NCI-H1417 treated with DMSO at 0.1 percent for 48 hours (cell line): Measurements from ENCODE around the gene FPR3.

Source experiments
- DNase-seq: peaks from one replicate; lab custom pipeline; 2025; lab: John Stamatoyannopoulos, UW

The FPR3 gene

DNA sequence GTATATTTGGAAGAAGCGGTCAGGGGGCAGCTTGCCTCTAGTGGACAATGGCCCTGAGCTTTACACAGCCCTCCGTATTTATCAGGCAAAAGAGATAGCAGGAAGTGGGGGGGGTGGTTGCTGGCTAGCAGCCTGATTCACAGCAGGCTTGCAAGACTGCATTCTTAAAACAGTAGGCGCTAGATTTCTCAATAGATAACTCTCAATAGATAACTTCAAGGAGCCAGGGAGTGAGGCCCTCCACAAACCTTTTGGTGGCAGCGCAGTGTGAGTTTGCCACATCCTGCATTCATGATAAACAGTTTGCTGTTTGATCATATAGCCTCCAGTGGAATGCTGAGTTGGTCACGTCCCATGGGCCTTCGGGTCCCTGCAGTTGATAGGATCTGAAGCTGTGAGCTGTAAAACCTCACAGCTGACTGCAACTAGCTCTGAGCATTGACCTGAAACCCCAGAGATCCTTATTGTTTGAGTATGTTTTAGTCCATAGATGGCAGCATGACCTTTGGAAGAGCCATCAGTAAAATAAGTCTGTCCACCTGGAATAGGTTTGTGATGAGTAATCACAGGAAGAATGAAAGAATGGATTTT is 12.2 kb downstream of the FPR3 start:
- no peak for DNase-seq

DNA sequence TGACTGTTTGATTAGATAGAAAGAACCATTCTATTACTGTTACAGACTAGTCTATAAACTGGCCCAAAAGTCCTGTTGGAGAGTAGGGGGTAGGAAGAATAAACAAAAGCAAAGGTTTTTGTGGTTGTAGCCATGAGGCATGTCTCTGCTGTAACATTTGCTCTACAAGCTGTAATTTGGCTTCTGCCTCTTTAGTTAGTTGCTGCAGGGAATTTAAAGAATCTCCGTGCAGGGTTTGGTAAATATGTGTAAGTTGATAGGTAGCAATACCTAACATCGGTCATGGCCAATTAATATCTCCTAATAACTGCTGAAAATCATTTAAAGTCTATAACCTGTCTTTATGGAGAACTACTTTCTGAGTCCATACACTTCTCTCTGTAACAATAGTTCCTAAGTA is 13.0 kb downstream of the FPR3 start:
- no peak for DNase-seq

DNA sequence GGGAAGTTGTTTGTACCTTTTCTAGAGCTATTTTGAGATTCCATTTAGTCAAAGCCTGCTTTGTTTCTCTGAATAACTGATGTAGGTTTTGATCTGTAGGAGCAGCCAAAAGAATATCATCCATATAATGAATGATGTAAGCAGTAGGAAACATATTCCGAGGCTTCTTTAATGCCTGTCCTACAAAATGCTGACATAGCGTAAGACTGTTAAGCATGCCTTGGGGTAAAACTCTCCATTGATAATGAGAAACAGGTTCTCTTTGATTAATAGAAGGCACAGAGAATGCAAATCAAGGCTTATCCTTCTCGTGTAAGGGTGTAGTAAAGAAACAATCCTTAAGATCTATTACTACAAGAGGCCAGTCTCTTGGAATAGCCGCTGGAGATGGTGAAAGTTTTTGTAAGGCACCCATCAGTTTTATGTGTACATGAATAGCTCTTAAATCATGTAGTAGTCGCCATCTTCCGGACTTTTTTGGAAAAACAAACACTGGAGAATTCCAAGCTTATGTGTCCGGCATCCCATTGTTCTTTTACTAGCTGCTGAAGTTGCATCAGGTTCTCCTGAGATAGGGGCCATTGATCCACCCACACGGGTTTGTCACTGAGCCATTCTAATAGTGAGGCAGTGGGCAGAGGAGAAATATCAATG is 13.5 kb downstream of the FPR3 start:
- DNase-seq = no peak

DNA sequence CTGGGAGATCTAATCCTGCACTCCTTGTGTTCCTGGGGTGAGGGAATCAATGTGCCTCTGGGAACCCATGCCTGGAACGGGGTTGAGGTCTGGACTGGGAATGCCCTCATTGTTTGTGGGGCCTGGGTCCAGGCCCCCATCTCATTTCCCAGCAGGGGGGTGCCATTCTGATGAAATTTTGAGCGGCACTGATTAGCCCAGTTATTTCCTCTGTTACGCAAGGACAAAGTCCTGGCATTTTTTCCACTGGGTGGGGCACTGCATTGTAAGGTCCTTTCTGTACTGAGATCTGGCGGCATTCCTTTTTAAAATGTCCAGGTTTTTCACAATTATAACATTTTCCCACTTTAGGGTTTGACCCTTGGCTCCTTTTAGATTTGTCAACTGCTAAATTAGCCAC is 14.8 kb downstream of the FPR3 start:
- no peak for DNase-seq

DNA sequence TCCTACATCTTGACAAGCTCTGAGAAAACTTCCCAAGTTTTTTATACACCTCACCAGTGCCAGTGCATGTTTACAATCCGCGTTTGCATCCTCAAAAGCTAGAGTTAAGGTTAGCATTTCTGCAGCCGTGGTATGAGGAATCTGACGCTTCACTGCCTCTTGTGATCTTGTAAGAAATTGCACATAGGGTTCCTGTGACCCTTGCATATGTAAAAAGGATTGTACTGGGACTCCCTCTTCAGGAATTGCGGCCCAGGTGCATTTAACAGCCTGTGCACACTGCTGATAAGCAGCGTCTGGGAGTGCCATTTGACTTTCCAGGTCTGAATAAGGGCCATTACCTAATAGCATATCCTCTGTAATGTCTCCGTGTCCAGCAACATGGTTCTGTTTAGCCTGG is 15.3 kb downstream of the FPR3 start:
- no peak for DNase-seq

DNA sequence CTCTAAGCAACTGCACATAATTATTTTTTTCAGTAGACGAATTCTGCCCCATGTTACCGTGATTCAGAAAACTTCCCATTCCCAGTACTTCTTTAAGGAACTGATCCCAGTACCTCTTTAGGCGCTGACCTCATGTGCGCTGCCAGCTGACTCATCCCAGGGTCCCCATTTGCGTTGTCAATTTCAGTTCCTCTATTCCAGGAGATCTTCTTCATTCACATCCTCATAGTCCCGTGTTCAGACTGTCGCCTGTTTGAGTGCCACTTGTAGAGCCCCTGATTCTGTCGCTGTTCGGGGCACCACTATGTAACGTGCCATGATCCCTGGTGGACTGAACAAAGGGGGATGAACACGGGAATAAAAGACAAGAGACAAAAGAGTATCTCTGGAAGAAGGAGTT is 16.4 kb downstream of the FPR3 start:
- DNase-seq = no peak

DNA sequence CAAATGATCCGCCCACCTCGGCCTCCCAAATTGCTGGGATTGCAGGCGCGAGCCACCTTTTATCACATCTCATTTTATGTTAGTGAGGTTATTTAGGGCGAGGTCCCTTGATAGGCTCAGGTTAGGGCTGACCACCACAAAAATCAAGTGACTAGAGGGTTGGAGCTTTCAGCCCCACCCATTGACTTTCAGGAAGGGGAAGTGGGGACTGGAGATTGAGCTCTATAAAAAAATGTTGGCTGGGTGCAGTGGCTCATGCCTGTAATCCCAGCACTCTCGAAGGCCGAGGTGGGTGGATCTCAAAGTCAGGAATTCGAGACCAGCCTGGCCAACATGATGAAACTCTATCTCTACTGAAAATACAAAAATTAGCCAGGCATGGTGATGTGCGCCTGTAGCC is 20.1 kb downstream of the FPR3 start:
- DNase-seq = no peak

DNA sequence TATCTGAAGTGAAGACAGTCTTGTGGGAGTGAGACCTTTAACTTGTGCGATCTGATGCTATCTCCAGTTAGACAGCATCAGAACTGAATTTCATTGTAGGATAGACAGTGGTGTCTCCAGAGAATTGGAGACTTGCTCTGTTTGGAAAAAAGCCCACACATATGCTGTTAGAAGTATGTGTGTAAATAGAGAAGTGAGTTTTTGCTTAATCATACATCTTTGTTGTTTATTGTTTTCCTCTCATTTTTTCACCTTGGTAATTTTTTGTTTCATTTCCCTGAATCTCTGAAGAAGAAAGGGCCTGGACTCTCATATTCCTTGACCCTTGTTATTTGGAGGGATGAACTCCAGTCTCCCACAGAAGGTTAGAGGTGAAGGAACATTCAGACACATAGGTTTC is 21.8 kb downstream of the FPR3 start:
- DNase-seq = no peak

DNA sequence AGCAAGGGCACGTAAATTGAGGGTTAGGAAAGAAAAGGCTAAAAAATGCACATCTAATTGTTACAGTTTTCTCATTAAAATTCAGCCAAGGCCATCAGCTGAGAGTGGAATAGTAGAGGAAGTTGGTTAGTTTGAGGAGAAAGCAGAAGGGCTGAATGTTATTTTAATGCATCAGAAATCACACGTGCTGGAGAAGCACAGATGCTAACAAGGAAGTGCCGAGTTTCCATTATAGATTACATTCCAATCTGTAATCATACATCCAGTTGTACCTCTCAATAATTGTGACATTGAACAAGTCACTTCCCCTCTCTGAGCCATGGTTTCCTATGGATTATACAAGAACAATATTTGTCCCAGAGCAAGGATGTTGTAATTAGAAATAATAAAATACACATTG is 25.1 kb downstream of the FPR3 start:
- DNase-seq = no peak

DNA sequence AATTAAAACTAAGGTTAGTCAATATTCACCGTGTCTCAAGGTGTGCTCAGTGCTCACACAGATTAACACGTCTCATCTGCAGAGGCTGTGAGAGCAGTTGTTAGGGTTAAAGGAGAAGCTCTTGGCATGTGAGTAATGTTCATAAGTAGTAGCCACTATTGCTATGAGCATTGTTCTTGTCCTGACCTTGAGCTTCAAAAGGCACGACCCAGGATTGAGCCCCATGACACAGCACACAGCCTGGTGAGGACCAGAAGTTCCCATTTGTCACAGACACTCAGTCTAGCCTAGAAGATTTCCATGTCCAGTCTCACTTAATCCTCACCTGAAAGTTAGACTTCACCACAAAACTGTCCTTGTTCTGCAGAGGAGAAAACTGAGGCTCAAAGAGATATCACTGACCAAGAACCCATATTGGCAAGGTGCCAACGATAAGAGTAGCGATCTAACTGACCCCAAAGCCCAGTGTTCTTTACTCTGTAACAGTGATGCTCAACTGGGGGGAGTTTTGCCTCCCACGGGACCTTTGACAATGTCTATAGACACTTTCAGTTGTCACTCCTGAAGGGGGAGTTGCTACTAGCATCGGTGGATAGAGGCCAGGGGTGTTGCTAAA is 26.0 kb downstream of the FPR3 start:
- DNase-seq = no peak

DNA sequence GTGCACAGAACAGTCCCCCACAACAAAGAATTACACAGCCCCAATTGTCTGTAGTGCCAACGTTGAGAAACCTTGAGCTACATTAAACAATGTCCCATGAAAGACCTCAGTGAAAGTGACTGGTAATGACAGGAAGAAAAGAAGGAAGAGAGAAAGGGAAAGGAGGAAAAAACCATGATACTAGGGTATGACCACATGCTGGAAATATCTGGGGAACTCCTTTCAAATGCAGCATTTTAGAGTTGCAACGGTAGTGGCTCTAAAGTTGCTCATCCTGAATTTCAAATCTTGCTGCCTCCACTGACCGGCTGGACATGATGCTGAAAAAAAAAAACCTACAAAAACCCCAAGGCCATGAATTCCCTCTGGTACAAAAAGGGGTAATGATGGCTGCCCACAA is 26.5 kb downstream of the FPR3 start:
- DNase-seq = no peak

DNA sequence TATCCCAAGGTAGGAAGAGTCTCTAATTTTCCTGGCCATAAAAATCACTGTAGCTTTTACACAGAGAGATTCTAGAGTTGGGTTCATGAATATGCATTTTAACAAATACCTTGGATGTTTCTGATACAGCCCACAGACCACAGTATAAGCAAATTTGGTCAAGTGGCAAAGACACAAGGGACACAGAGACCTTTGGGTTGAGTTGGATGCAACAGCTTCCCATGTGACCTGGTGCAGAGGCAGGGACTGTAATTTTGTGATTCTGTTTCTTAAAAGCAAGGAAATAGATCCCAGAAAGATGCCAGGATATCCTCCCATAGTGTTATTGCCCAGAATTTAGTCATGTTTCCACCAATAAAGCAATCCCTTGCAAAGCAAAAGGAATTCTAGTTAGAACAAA is 27.0 kb downstream of the FPR3 start:
- no peak for DNase-seq

DNA sequence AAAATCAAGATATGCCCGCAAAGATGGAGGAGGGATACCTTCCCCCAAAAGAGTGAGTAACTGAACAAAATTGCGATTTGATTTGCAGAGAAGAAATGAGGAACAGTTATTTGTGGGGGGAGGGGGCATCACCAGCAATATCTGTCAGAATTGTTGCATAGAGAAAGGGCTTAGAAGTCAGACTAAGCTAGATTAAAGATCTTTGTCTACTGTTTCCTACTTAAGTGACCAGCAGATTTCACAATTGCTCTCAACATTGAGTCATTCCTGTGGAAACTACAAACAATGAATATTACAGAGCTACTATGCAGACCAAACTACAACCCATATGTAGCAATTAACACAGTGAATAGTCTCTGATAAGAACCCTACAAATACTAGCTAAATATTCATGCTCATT is 27.4 kb downstream of the FPR3 start:
- no peak for DNase-seq

DNA sequence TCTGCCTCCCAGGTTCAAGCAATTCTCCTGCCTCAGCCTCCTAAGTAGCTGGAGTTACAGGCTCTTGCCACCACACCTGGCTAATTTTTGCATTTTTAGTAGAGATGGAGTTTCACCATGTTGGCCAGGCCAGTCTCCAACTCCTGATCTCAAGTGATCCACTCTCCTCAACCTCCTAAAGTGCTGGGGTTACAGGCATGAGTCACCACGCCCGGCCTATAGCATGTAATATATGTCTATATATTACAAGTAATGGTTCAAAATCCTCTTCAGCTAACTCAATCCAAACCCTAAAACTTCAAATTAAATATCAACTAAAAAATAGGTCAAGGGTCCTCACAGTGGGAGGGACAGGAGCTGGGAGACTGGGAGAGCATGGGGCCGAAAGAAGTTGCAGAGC is 28.0 kb downstream of the FPR3 start:
- no peak for DNase-seq

DNA sequence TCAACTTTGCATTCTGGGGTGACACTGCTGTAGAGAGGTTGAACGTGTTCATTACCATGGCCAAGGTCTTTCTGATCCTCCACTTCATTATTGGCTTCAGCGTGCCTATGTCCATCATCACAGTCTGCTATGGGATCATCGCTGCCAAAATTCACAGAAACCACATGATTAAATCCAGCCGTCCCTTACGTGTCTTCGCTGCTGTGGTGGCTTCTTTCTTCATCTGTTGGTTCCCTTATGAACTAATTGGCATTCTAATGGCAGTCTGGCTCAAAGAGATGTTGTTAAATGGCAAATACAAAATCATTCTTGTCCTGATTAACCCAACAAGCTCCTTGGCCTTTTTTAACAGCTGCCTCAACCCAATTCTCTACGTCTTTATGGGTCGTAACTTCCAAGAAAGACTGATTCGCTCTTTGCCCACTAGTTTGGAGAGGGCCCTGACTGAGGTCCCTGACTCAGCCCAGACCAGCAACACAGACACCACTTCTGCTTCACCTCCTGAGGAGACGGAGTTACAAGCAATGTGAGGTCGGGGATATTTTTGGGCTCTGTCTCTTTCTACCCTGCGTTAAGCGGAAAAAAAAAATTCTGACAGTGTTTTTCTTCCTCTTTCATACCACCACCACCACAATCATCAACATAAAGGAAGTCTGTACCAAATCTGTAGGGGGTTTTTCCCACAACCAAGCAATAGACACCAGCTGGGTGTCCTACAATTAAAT is 29.5 kb downstream of the FPR3 start:
- no peak for DNase-seq

DNA sequence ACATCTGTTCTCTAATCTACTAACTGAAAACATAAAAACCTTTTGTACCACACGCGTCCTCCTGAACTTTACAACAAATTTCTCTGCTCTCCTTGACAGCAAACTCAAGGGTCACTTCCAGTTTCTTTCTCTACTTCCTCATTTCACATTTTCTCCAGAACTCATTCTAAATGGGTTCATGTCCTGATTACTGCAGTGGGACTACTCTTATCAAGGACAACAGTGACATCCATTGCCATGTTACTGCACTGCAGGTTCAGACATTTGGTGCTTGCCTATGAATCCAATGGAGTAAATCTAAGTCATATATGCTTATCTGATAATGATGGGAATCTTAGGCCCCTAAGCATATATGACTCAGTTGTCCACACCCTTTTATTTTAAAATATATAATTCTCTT is 35.3 kb downstream of the FPR3 start:
- no peak for DNase-seq

DNA sequence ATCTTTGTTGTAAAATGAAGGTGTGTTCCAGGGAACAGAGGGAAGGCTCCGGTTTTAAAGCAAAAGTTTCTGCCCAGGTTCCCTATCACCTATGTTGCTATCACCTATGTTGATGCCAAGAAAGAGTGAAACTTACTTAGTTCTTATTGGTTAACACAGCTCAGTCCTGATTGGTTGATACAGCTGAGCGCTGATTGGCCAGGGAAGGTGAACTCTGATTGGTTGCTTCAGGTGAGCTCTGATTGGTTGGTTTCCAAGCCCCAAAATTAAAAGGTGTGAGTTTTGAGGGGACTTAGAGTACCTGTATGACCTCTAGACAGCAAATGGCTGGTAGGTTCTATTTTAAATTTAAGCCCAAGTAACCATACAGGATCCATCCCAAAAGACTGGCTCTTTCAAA is 42.2 kb downstream of the FPR3 start:
- DNase-seq = no peak

DNA sequence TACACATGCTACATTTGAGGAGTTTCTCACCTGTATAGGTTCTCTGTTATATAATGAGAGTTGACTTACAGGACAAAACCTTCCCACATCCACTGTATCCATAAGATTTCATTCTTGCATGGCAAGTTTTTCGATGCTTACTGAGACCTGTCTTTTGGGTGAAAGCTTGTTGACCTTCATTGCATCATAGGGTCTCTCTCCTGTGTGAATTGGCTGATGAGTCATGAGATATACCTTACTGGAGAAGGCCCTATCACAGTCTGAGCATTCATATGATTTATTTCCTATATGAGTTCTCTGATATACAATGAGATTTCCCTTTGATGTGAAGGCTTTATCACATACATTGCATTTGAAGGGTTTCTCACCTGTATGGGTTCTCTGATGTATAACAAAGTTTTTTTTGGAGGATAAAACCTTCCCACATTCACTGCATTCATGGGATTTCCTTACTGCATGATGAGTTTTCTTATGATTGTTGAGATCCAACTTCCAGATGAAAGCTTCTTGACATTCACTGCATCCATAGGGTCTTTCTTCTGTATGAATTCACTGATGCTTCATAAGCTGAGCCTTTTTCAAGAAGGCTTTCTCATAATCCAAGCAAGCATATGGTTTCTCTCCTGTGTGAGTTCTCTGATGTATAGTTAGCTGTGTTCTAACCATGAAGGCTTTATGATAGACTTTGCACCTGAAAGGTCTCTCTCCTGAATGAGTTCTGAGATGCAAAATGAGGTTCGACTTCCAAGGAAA is 67.1 kb downstream of the FPR3 start:
- DNase-seq = no peak

DNA sequence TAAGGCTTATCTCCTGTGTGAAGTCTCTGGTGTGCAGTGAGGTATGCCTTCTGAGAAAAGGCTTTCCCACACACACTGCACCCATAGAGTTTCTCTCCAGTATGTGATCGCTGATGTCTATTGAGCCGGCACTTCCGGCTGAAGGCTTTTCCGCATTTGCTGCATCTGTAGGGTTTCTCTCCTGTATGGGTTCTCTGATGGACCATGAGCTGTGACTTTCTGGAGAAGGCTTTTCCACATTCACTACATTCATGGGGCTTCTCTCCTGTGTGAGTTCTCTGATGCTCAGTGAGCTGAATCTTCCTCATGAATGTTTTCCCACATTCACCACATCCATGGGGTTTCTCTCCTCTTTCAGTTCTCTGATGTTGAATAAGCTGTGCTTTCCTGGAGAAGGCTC is 78.1 kb downstream of the FPR3 start:
- DNase-seq = no peak
